CMK (cell line): ENCODE results near the gene EDN2.
A peak's percentile ranks its signal among the peaks of the same experiment; 100 is the strongest.

ENCODE experiments used
- DNase-seq: peaks from one replicate; pipeline ENCODE4 v3.0.0-alpha.2; 2010; ENCODE audit warnings: low read depth

The EDN2 gene

GRCh38 chr1:41437011-41437355, 47.5 kb downstream of the EDN2 start:
- no peak for DNase-seq

- DNase-seq: no peak
Measured at GRCh38 chr1:41436281-41437010, 48.0 kb downstream of the EDN2 start.

- no peak for DNase-seq
Measured at GRCh38 chr1:41435570-41436178, 48.8 kb downstream of the EDN2 start.

- no peak for DNase-seq
Measured at GRCh38 chr1:41434748-41435449, 49.6 kb downstream of the EDN2 start.

- no peak for DNase-seq
Measured at GRCh38 chr1:41434306-41434705, 50.2 kb downstream of the EDN2 start.

GRCh38 chr1:41433501-41433900, 51.0 kb downstream of the EDN2 start:
- no peak for DNase-seq

GRCh38 chr1:41432481-41433280, 51.8 kb downstream of the EDN2 start:
- DNase-seq: peak; percentile 52

- no peak for DNase-seq
Measured at GRCh38 chr1:41431490-41432350, 52.8 kb downstream of the EDN2 start.

- no peak for DNase-seq
Measured at GRCh38 chr1:41430582-41430981, 53.9 kb downstream of the EDN2 start.

GRCh38 chr1:41430069-41430468, 54.4 kb downstream of the EDN2 start:
- no peak for DNase-seq

- no peak for DNase-seq
Measured at GRCh38 chr1:41429641-41430035, 54.8 kb downstream of the EDN2 start.
